Hepatocyte (in vitro differentiated cells): ENCODE results near the gene PCCA. TPM values are rescaled to one million over a fixed set of nuclear protein-coding genes. Genes with fewer than 3 reads are reported as not detected.

Experiments used
- DNase-seq: peaks from one replicate; pipeline ENCODE4 v3.0.0-alpha.2; 2016; ENCODE audit warnings: low spot score
- H2AFZ ChIP-seq: fragments of 200-600 bp; sonication (generic); 2 replicates; pipeline ENCODE4 v1.6.0; 2016; ENCODE audit warnings: antibody characterized with exemption, mild to moderate bottlenecking
- H3K27ac ChIP-seq: fragments of 200-600 bp; sonication (generic); 2 replicates; pipeline ENCODE4 v1.5.1; 2016; ENCODE audit warnings: mild to moderate bottlenecking
- H3K27me3 ChIP-seq: fragments of 200-600 bp; sonication (generic); 2 replicates; pipeline ENCODE4 v1.6.1; 2016
- H3K36me3 ChIP-seq: fragments of 200-600 bp; sonication (generic); replicated peaks from 2 replicates; pipeline ENCODE4 v1.5.1; 2016; ENCODE audit warnings: low read depth; ENCODE audit not compliant: insufficient read depth
- H3K4me1 ChIP-seq: fragments of 200-600 bp; sonication (generic); 2 replicates; pipeline ENCODE4 v1.5.1; 2016; ENCODE audit warnings: mild to moderate bottlenecking, moderate library complexity; ENCODE audit not compliant: insufficient read depth
- H3K4me2 ChIP-seq: fragments of 200-600 bp; sonication (generic); 2 replicates; pipeline ENCODE4 v1.6.0; 2016
- H3K4me3 ChIP-seq: fragments of 200-600 bp; sonication (generic); 2 replicates; pipeline ENCODE4 v1.5.1; 2016; ENCODE audit warnings: mild to moderate bottlenecking
- H3K79me2 ChIP-seq: fragments of 200-600 bp; sonication (generic); 2 replicates; pipeline ENCODE4 v1.6.0; 2017; ENCODE audit warnings: mild to moderate bottlenecking
- H3K9me2 ChIP-seq: fragments of 200-600 bp; sonication (generic); replicated peaks from 2 replicates; pipeline ENCODE4 v1.6.0; 2017; ENCODE audit warnings: mild to moderate bottlenecking; ENCODE audit not compliant: insufficient read depth
- H3K9me3 ChIP-seq: fragments of 200-600 bp; sonication (generic); 2 replicates; pipeline ENCODE4 v1.5.1; 2016; ENCODE audit warnings: low read depth, mild to moderate bottlenecking
- H4K20me1 ChIP-seq: fragments of 200-600 bp; sonication (generic); 2 replicates; pipeline ENCODE4 v1.6.0; 2016; ENCODE audit warnings: mild to moderate bottlenecking; ENCODE audit not compliant: insufficient read depth, poor library complexity, severe bottlenecking
- CTCF ChIP-seq: fragments of 200-600 bp; sonication (generic); IDR thresholded peaks from 2 replicates; pipeline ENCODE4 v1.5.1; 2016; ENCODE audit warnings: antibody characterized with exemption, mild to moderate bottlenecking; ENCODE audit not compliant: poor library complexity
- EZH2 ChIP-seq: fragments of 200-600 bp; sonication (generic); IDR thresholded peaks from 2 replicates; pipeline ENCODE4 v1.6.1; 2016; ENCODE audit warnings: antibody characterized with exemption, mild to moderate bottlenecking, borderline replicate concordance
- EZH2phosphoT487 ChIP-seq: fragments of 200-600 bp; sonication (generic); IDR thresholded peaks from one replicate; pipeline ENCODE4 v1.6.1; 2018; ENCODE audit warnings: antibody characterized with exemption, mild to moderate bottlenecking, low read depth, moderate library complexity; ENCODE audit not compliant: unreplicated experiment, severe bottlenecking
- whole genome bisulfite sequencing: methylation state at CpG from one replicate; pipeline ENCODE4 v1.1.6; 2016; ENCODE audit warnings: low lambda C conversion rate; ENCODE audit errors: missing lambda C conversion rate; 5-methylcytosine and 5-hydroxymethylcytosine counted together
- polyA plus RNA-seq: library from polyadenylated mRNA; unstranded; fragments of >200 nt; fragmentation: Nextera tagmentation; extraction: Ambion mirVana; gene quantifications from 2 replicates; pipeline ENCODE4 v1.2.1, GENCODE V29; 2016
- total RNA-seq: library from RNA; depleted of rRNA; stranded (reverse); fragments of >200 nt; gene quantifications from 2 replicates; pipeline ENCODE4 v1.2.3, GENCODE V29; 2014

Gene PCCA
- total and polyA plus RNA-seq, 2 experiments from 2014 or later: 23.6 to 28.2 TPM

- no peaks in the 10 kb centered on the region for H3K4me1 ChIP-seq
- DNase-seq: no peak
- no peak overlapping the region for H3K4me3 ChIP-seq
- no peak overlapping the region for H3K27ac ChIP-seq
- no peaks in the 10 kb centered on the region for H3K36me3 ChIP-seq
- H3K27me3 ChIP-seq: no peaks in the 10 kb centered on the region
- no peak overlapping the region for H2AFZ ChIP-seq
- H3K9me3 ChIP-seq: no peaks in the 10 kb centered on the region
- WGBS: 90% methylated on average over 2 of the region's 2 CpGs
- H3K9me2 ChIP-seq: no peaks in the 10 kb centered on the region
- no peaks in the 10 kb centered on the region for H3K79me2 ChIP-seq
- TF ChIP-seq EZH2: no peak
- TF ChIP-seq EZH2phosphoT487: no peak
- TF ChIP-seq CTCF: no peak
- H3K4me2 ChIP-seq: no peak overlapping the region
- no peaks in the 10 kb centered on the region for H4K20me1 ChIP-seq
Observed at GRCh38 chr13:100298116-100298681, 209.3 kb downstream of the PCCA start.

GRCh38 chr13:100298691-100299090, 209.8 kb downstream of the PCCA start:
- Histone ChIP-seq H3K36me3 (no peaks in the 10 kb centered on the region), H3K9me2 (no peaks in the 10 kb centered on the region), H3K4me1 (no peaks in the 10 kb centered on the region), H3K4me3 (no peak overlapping the region), H3K27me3 (no peaks in the 10 kb centered on the region), H4K20me1 (no peaks in the 10 kb centered on the region), H3K79me2 (no peaks in the 10 kb centered on the region), H3K4me2 (no peak overlapping the region), H3K27ac (no peak overlapping the region), H3K9me3 (no peaks in the 10 kb centered on the region), H2AFZ (no peak overlapping the region)
- WGBS: 74% methylated on average over 2 of the region's 2 CpGs
- no peak for DNase-seq
- no peak for TF ChIP-seq EZH2phosphoT487
- TF ChIP-seq EZH2: no peak
- no peak for TF ChIP-seq CTCF

GRCh38 chr13:100300243-100300642, 211.3 kb downstream of the PCCA start:
- no peaks in the 10 kb centered on the region for H3K4me1 ChIP-seq
- no peak for TF ChIP-seq EZH2phosphoT487
- TF ChIP-seq EZH2: no peak
- no peak for TF ChIP-seq CTCF
- no peaks in the 10 kb centered on the region for H3K9me2 ChIP-seq
- no peaks in the 10 kb centered on the region for H3K79me2 ChIP-seq
- H3K36me3 ChIP-seq: no peaks in the 10 kb centered on the region
- 69% methylated on average over 3 of the region's 3 CpGs for WGBS
- H3K9me3 ChIP-seq: no peaks in the 10 kb centered on the region
- H2AFZ ChIP-seq: no peak overlapping the region
- no peak overlapping the region for H3K27ac ChIP-seq
- no peaks in the 10 kb centered on the region for H4K20me1 ChIP-seq
- no peak for DNase-seq
- no peak overlapping the region for H3K4me2 ChIP-seq
- no peaks in the 10 kb centered on the region for H3K27me3 ChIP-seq
- no peak overlapping the region for H3K4me3 ChIP-seq

GRCh38 chr13:100300708-100301107, 211.8 kb downstream of the PCCA start:
- H3K27ac ChIP-seq: no peak overlapping the region
- H3K4me1 ChIP-seq: no peaks in the 10 kb centered on the region
- no peak for DNase-seq
- no peaks in the 10 kb centered on the region for H3K9me3 ChIP-seq
- TF ChIP-seq CTCF: no peak
- no peak for TF ChIP-seq EZH2phosphoT487
- TF ChIP-seq EZH2: no peak
- H3K79me2 ChIP-seq: no peaks in the 10 kb centered on the region
- H3K27me3 ChIP-seq: no peaks in the 10 kb centered on the region
- H3K4me3 ChIP-seq: no peak overlapping the region
- 90% methylated on average over 4 of the region's 4 CpGs for WGBS
- no peaks in the 10 kb centered on the region for H3K9me2 ChIP-seq
- H2AFZ ChIP-seq: no peak overlapping the region
- H3K4me2 ChIP-seq: no peak overlapping the region
- H4K20me1 ChIP-seq: no peaks in the 10 kb centered on the region
- H3K36me3 ChIP-seq: no peaks in the 10 kb centered on the region
